MG63 (cell line): ENCODE measurements around the gene NANOG. TPM values are rescaled to one million over a fixed set of nuclear protein-coding genes. Genes with fewer than 3 reads are reported as not detected.
"Not testable (repeated sequence)": the region's sequence is repeated elsewhere in the genome, so short reads cannot be mapped to it uniquely, and the experiment has no call there.

Experiments
- DNase-seq: peaks from one replicate; pipeline ENCODE4 v3.0.0-alpha.2; 2020
- H3K27me3 ChIP-seq: fragments of 250-450 bp; sonication (Bioruptor Pico); 2 replicates; pipeline ENCODE4 v1.5.1; 2020; ENCODE audit warnings: mild to moderate bottlenecking, moderate library complexity
- H3K36me3 ChIP-seq: fragments of 250-450 bp; sonication (Bioruptor Pico); 2 replicates; pipeline ENCODE4 v1.5.1; 2020; ENCODE audit warnings: mild to moderate bottlenecking, moderate library complexity
- H3K4me3 ChIP-seq: fragments of 250-450 bp; sonication (Bioruptor Pico); 2 replicates; pipeline ENCODE4 v1.5.1; 2020; ENCODE audit warnings: mild to moderate bottlenecking, moderate library complexity
- H3K9me3 ChIP-seq: fragments of 250-450 bp; sonication (Bioruptor Pico); 2 replicates; pipeline ENCODE4 v1.5.1; 2020; ENCODE audit warnings: mild to moderate bottlenecking, moderate library complexity
- total RNA-seq: library from RNA; depleted of rRNA; stranded (reverse); fragments of >200 nt; shearing (Covaris generic); gene quantifications from 2 replicates; pipeline ENCODE4 v1.2.3, GENCODE V29; 2014; ENCODE audit warnings: low replicate concordance; rRNA removed

Gene NANOG
- total RNA-seq, result not detected in 2 replicates

DNA sequence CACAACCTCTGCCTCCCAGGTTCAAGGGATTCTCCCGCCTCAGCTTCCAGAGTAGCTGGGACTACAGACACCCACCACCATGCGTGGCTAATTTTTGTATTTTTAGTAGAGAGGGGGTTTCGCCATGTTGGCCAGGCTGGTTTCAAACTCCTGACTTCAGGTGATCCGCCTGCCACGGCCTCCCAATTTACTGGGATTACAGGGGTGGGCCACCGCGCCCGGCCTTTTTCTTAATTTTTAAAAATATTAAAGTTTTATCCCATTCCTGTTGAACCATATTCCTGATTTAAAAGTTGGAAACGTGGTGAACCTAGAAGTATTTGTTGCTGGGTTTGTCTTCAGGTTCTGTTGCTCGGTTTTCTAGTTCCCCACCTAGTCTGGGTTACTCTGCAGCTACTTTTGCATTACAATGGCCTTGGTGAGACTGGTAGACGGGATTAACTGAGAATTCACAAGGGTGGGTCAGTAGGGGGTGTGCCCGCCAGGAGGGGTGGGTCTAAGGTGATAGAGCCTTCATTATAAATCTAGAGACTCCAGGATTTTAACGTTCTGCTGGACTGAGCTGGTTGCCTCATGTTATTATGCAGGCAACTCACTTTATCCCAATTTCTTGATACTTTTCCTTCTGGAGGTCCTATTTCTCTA is at the start of gene NANOG:
Gene NANOG (plus strand): TSS at position 519 of the 645 bp plus-strand sequence. CDS start 213 bp downstream, outside the sequence.
- not testable (repeated sequence) for H3K9me3 ChIP-seq, H3K36me3 ChIP-seq, H3K4me3 ChIP-seq, DNase-seq, H3K27me3 ChIP-seq

DNA sequence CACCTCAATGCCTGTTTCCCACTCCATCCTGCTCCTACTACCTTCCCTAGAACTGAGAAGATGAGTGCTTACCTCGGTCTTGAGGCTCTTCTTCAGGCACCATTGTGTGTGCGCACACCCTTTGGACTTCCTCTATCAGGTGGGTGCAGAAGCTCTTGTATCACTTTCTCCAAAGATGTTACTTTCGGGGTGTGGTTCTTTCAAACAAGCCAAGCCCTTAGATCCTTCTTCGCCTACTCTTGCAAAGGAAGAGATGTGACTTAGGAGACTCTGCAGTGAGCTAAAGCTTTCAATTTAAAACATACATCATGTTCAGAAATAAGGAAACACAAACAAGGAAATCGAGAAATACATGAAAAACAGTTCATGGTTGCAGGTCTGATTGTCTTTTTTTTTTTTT is 42.0 kb upstream of the NANOG start, which contains the start of gene CLEC4C:
Gene CLEC4C (minus strand): TSS at position 130 of the 400 bp plus-strand sequence. CDS start 27 bp downstream, at position 103.
- DNase-seq, result no peak
- Histone ChIP-seq H3K9me3 (no peaks in the 10 kb centered on the region), H3K27me3 (no peaks in the 10 kb centered on the region), H3K4me3 (no peak within 1 kb of the TSS), H3K36me3 (no peaks in the 10 kb centered on the region)

DNA sequence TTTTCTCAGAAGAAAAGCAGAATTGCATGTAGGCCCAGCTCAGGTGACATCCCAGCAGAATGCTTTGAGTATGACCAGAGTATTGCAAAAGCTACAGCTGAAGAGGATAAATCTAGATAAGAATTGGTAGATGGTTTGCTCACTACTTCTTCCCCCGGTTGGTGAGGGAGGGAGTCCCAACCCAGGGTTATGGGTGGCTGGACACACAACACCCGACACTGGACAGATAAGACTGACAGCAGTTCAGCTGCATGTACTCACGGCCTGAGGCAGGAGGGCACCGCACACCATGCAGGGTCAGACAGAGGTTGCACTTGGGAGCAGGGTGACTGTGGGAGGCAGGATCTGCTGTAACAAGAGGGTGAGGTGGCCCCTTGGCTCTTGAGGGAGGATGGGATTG is 40.4 kb upstream of the NANOG start:
- H3K27me3 ChIP-seq, result no peaks in the 10 kb centered on the region
- no peaks in the 10 kb centered on the region for H3K9me3 ChIP-seq
- DNase-seq, result no peak
- H3K4me3 ChIP-seq, result no peak overlapping the region
- H3K36me3 ChIP-seq, result no peaks in the 10 kb centered on the region

DNA sequence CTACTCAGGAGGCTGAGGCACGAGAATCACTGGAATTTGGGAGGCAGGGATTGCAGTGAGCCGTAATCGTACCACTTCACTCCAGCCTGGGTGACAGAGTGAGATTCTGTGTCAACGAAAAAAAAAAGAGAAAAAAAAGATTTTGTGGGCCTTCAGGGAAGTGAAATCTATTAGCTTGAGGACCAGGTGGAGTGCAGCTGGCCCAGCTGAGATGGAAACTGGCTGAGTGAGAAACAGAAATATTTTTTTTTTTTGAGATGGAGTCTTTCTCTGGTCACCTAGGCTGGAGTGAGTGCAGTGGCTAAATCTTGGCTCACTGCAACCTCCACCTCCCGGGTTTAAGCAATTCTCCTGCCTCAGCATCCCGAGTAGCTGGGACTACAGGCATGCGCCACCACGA is 39.8 kb upstream of the NANOG start:
- Histone ChIP-seq H3K27me3 (no peaks in the 10 kb centered on the region), H3K4me3 (no peak overlapping the region), H3K36me3 (no peaks in the 10 kb centered on the region), H3K9me3 (no peaks in the 10 kb centered on the region)
- DNase-seq, result no peak

DNA sequence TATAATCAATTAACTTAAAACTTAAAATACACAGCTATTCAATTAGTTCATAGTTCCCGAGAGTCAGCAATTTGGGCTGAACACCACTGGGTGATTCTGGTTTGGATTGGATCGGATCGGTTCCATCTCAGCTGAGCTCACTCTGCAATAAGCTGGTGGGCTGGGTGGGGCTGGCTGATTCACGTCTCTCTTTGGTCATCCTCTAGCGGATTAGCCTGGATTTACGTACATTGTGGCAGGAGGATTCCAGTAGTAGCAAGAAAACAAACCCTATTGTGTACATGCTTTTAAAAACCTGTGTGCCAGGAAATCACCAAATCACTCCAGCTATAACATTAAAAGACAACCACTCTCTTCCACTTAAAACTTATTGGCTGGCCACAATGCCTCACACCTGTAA is 38.9 kb upstream of the NANOG start:
- no peak for DNase-seq
- H3K4me3 ChIP-seq, result no peak overlapping the region
- no peaks in the 10 kb centered on the region for H3K36me3 ChIP-seq
- no peaks in the 10 kb centered on the region for H3K27me3 ChIP-seq
- no peaks in the 10 kb centered on the region for H3K9me3 ChIP-seq

DNA sequence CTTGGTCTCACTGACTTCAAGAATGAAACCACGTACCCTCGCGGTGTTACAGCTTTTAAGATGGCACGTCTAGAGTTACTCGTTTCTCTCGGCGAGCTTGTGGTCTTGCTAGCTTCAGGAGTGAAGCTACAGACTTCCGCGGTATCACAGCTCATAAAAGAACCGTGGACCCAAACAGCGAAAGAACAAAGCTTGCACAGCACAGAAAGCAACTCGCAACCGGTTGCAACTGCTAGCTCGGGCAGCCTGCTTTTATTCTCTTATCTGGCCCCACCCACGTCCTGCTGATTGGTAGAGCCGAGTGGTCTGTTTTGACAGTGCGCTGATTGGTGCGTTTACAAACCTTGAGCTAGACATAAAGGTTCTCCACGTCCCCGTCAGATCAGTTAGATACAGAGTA is 37.8 kb upstream of the NANOG start:
- Histone ChIP-seq H3K27me3 (no peaks in the 10 kb centered on the region), H3K9me3 (no peaks in the 10 kb centered on the region), H3K4me3 (no peak overlapping the region), H3K36me3 (no peaks in the 10 kb centered on the region)
- DNase-seq, result no peak

DNA sequence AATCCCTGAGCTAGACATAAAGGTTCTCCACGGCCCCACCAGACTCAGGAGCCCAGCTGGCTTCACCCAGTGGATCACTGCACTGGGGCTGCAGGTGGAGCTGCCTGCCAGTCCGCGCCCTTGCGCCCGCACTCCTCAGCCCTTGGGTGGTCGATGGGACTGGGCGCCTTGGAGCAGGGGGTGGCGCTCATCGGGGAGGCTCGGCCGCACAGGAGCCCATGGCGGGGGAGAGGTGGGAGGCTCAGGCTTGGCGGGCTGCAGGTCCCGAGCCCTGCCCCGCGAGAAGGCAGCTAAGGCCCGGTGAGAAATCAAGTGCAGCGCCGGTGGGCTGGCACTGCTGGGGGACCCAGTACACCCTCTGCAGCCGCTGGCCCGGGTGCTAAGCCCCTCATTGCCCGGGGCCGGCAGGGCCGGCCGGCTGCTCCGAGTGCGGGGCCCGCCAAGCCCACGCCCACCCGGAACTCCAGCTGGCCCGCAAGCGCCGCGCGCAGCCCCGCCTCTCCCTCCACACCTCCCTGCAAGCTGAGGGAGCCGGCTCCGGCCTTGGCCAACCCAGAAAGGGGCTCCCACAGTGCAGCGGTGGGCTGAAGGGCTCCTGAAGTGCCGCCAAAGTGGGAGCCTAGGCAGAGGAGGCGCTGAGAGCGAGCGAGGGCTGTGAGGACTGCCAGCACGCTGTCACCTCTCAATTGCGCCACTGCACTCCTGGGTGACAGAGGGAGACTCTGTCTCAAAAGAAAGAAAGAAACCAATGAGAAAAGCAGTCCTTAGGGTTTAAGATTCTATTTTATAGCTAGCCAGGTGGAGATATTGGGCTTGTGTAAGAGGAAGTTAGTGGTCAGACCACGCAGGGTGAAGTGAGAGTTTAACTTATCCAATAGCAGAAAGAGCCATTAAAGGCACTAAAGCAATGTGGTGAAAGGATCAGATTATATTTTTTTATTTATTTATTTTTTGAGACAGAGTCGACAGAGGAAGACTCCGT is 37.0 kb upstream of the NANOG start:
- H3K9me3 ChIP-seq, H3K4me3 ChIP-seq, H3K27me3 ChIP-seq, H3K36me3 ChIP-seq, DNase-seq: not testable (repeated sequence)

DNA sequence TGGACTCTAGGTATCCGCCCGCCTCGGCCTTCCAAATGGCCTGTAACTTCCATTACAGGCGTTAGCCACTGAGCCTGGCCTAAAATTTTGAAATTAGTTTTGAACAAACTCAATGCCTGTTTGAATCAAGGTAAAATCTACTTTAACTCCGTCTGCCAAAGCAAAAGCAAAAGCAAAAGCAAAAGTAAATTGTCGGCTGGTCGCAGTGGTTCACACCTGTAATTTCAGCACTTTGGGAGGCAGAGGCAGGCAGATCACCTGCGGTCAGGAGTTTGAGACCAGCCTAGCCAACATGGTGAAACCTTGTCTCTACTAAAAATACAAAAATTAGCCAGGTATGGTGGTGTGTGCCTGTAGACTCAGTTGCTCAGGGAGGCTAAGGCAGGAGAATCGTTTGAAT is 33.5 kb upstream of the NANOG start:
- not testable (repeated sequence) for H3K27me3 ChIP-seq, H3K36me3 ChIP-seq, DNase-seq, H3K9me3 ChIP-seq, H3K4me3 ChIP-seq

DNA sequence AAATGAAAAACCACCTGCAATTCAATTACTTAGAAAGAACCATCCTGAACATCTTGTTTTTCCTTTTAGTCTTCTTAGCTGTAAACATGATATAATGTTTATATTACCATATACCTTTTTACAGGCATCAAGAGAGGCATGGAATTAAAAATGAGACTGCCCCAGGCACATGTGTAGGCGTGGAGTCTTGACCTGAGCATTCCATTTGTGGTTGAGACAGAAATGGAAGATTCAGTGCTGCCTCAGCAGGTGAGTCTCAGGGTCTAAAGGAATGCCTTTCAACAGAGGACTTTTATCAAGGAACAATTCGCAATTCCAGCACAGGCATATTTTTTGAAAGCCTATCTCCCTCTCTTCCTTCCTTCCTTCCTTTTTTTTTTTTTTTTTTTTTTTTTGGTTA is 32.2 kb upstream of the NANOG start:
- H3K36me3 ChIP-seq, result no peaks in the 10 kb centered on the region
- no peaks in the 10 kb centered on the region for H3K9me3 ChIP-seq
- no peaks in the 10 kb centered on the region for H3K27me3 ChIP-seq
- no peak for DNase-seq
- H3K4me3 ChIP-seq, result no peak overlapping the region

DNA sequence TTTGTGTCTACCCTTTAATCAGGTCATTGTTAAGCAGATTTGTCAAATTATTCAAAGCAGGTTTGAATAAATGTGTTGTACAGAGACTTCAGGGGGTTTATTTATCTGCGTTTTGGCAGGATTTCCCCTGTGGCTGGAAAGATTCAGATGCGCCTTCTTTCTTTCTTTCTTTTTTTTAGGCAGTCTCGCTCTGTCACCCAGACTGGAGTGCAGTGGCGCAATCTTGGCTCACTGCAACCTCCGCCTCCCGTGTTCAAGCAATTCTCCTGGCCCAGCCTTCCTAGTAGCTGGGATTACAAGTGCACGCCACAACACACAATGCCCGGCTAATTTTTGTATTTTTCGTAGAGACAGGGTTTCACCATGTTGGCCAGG is 30.4 kb upstream of the NANOG start:
- Histone ChIP-seq H3K27me3 (no peaks in the 10 kb centered on the region), H3K4me3 (no peak overlapping the region), H3K36me3 (no peaks in the 10 kb centered on the region), H3K9me3 (no peaks in the 10 kb centered on the region)
- DNase-seq, result no peak

DNA sequence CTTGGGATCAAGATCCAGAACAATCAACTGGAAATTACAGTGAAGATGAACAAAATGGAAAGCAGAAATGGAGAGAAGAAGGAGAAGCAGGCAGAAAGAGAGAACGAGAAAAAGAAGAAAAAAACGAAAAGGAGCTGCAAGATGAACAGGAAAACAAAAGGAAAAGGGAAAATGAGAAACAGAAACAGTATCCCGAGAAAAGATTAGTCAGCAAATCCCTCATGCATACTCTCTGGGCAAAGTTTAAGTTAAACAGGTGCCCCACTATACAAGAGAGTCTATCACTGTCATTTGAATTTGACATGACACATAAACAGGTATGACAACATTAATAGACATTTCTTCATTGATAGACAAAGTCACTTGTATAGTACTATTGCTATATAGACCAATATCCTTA is 19.2 kb upstream of the NANOG start:
- no peak for DNase-seq
- Histone ChIP-seq H3K9me3 (no peaks in the 10 kb centered on the region), H3K4me3 (no peak overlapping the region), H3K36me3 (no peaks in the 10 kb centered on the region), H3K27me3 (no peaks in the 10 kb centered on the region)

DNA sequence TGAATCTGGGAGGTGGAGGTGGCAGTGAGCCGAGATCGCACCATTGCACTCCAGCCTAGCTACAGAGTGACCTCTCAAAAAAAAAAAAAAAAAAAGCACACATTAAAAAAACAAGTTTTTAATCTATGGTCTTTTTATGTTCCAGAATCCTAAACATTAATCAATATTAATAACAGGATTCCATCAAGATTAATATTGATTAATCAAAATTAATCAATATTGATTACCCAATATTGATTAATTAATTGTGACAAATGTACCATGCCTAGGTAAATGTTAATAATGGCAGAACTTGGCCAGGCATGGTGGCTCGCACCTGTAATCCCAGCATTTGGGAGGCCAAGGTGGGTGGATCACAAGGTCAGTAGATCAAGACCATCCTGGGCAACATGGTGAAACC is 7.9 kb upstream of the NANOG start:
- no peak overlapping the region for H3K4me3 ChIP-seq
- no peaks in the 10 kb centered on the region for H3K9me3 ChIP-seq
- no peaks in the 10 kb centered on the region for H3K36me3 ChIP-seq
- no peaks in the 10 kb centered on the region for H3K27me3 ChIP-seq
- DNase-seq, result no peak

DNA sequence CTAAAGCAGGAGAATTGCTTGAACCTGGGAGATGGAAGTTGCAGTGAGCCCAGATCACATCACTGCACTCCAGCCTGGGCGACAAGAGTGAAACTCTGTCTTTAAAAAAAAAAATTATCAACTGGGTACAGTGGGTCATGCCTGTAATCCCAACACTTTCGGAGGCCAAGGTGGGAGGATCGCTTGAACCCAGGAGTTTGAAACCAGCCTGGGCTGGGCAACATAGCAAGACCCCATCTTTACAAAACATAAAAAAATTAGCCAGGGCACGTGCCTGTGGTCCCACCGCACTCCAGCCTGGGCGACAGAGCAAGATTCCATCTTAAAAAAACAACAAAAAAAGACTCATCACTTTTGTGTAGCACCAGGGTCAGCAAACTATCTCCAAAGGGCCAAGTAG is 7.1 kb upstream of the NANOG start:
- no peak for DNase-seq
- no peaks in the 10 kb centered on the region for H3K27me3 ChIP-seq
- H3K36me3 ChIP-seq, result no peaks in the 10 kb centered on the region
- H3K9me3 ChIP-seq, result no peaks in the 10 kb centered on the region
- H3K4me3 ChIP-seq, result no peak overlapping the region

DNA sequence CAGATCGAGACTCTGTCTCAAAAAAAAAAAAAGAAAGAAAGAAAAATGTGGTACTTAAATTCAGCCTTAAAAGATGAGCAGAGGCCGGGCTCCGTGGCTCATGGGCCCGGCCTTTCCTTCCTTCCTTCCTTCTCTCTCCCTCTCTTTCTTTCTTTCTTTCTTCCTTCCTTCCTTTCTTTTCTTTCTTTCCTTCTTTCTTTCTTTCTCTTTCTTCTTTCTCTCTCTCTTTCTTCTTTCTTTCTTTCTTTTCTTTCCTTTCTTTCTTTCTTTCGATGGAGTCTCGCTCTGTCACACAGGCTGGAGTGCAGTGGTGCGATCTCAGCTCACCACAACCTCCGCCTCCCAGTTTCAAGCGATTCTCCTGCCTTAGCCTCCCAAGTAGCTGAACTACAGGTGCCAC is 5.8 kb upstream of the NANOG start:
- H3K27me3 ChIP-seq, DNase-seq, H3K9me3 ChIP-seq, H3K4me3 ChIP-seq, H3K36me3 ChIP-seq: not testable (repeated sequence)

DNA sequence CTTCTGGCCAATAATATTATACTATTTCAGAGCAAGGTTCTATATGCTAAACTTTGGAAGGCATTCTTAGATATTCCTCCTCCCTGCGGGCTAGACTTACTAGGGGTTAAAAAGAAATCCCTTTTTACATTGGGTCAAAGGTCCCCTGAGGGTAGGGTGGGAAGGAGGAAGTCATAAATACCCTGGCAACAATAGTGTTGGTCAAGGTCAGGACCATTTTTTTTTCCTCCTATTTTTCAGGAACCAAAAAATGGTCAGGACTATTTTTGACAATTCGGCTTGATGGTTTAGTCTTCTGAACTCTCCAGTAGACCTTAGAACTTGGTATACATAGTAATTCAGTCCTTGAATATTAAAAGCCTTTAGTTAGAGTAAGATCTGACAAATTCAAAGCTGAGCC is 4.5 kb upstream of the NANOG start:
- Histone ChIP-seq H3K27me3 (peaks cover 6% of the 10 kb centered on the region; the same call in 1 of the 2 replicates), H3K9me3 (no peaks in the 10 kb centered on the region), H3K4me3 (no peak overlapping the region), H3K36me3 (no peaks in the 10 kb centered on the region)
- no peak for DNase-seq

DNA sequence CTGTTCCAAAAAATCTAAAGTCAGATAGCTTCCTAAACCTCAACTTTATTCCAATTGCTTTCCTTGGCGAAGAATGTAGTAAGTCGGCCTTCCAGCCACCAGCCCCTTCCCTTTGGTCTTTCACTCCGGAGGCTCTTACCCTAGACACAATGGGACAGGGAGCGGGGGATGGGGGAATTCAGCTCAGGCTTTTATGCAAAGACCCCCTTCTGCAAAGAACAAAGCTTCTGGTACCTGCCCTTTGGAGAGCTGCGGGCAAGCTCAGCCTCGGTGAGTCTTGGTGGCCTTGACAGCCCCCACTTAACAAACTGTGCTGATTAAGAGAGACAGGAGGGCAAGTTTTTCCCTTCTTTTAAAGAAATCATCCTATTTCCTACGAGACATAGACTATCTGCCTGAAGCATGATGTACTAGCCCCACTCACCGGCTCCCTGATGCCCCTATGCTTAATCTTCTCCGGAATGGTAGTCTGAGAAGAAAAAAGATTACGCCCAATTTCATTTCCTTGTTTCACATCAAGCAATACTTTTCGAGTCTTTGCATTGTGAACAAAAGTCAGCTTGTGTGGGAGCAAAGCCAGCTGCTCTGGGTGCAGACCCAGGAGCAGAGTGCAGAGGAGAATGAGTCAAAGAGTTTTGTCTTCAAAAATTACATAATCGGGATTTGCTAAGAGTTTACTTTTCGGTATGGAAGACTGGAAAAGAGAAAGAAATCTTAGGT is 1.5 kb upstream of the NANOG start:
- peak; percentile 16 for DNase-seq
- Histone ChIP-seq H3K27me3 (peaks cover 6% of the 10 kb centered on the region; the same call in 1 of the 2 replicates), H3K4me3 (no peak overlapping the region)

DNA sequence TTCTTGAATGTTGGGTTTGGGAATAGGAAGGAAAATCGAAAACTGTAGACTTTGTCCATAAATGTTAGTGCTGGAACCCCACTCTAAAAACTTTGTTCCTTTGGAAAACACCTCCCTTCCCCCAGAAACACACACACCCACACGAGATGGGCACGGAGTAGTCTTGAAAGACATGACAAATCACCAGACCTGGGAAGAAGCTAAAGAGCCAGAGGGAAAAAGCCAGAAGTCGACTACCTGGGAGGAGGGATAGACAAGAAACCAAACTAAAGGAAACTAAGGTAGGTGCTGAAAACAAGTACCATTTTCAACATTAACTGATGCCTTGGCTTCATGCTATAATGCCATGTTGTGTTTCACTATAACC is 925 bp upstream of the NANOG start:
- Histone ChIP-seq H3K4me3 (no peak overlapping the region), H3K36me3 (no peaks in the 10 kb centered on the region), H3K9me3 (no peaks in the 10 kb centered on the region), H3K27me3 (peaks cover 6% of the 10 kb centered on the region; the same call in 1 of the 2 replicates)
- no peak for DNase-seq

More for the DNA sequence above, 1.5 kb upstream of the NANOG start:
- H3K9me3 ChIP-seq, result no peaks in the 10 kb centered on the region
- H3K36me3 ChIP-seq, result no peaks in the 10 kb centered on the region
